SH-SY5Y (cell line): ENCODE measurements around the gene SLC5A6.
A peak's percentile ranks its signal among the peaks of the same experiment; 100 is the strongest.

Experiments used
- GATA2 ChIP-seq: IDR thresholded peaks from 2 replicates; pipeline ENCODE4 v1.6.1; 2011; ENCODE audit warnings: mild to moderate bottlenecking, low read depth, low read length
- GATA3 ChIP-seq: IDR thresholded peaks from 2 replicates; pipeline ENCODE4 v1.6.1; 2011; ENCODE audit warnings: low read depth, mild to moderate bottlenecking, low read length, moderate library complexity

SLC5A6 gene

DNA sequence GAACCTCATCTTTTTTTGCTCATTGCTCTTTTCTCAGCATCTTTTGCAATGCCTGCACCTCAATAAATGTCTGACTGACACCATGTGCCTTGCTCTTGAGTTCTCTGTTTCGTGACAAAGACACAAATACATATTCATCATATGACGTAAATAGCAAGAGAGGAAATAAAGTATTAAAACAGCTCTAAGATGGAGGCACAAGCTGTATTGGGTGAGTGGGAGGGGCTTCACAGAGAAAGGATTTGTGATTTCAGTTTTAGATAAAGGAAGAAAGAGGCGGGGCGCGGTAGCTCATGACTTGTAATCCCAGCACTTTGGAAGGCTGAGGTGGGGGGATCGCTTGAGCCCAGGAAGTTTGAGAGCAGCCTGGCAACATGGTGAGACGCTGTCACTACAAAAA lies 8.0 kb upstream of the SLC5A6 start:
- no peak for TF ChIP-seq GATA2
- no peak for TF ChIP-seq GATA3

GRCh38 chr2:27219091-27219490 lies 7.0 kb upstream of the SLC5A6 start:
- TF ChIP-seq GATA2 (no peak), GATA3 (no peak; the same call in 1 of the 2 replicates)

GRCh38 chr2:27218614-27219013 lies 6.5 kb upstream of the SLC5A6 start:
- TF ChIP-seq GATA3 (no peak), GATA2 (no peak)

DNA sequence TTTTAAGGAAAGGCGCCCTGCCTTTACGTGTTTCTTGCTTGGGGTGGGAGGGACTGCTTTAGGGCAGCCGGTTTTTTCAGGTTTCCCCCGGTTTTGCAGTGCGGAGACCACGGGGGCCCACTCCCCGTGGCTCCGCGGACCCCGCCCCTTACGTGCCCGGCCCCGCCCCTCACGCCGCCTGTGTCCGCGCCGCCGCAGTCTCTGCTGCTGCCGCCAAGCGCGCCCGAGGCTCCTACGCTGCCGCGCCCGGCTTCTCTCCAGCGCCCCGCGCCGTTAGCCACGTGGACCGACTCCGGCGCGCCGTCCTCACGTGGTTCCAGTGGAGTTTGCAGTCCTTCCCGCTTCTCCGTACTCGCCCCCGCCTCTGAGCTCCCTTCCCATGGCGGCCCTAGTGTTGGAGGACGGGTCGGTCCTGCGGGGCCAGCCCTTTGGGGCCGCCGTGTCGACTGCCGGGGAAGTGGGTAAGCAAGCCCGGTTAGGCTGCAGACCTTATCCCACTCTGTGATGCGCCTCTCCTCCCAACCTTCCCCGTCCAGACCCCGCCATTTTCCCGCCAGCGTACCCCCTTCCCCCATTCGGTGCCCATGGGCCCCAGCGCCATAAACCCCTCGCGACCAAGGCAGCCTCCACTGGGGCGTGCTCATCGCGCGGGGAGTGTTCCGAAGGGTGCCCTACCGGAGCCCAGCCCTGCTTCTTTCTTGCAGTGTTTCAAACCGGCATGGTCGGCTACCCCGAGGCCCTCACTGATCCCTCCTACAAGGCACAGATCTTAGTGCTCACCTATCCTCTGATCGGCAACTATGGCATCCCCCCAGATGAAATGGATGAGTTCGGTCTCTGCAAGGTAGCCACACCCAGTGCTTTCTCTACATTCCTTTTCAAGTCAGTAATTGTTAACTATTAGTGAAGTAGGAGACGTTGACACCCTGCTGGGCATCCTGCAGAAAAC lies 5.4 kb upstream of the SLC5A6 start, which contains the start of gene CAD:
CAD (plus strand) TSS at position 197 of the 949 bp plus-strand sequence; CDS start at position 380, 183 bp downstream.
- TF ChIP-seq GATA2 (no peak), GATA3 (no peak)

- TF ChIP-seq GATA2 (no peak), GATA3 (no peak)
These were observed 4.5 kb upstream of the SLC5A6 start for GRCh38 chr2:27216416-27217137.

GRCh38 chr2:27214941-27215340 lies 2.9 kb upstream of the SLC5A6 start:
- TF ChIP-seq GATA2 (no peak), GATA3 (no peak)

- peak; percentile 51; the same call in 1 of the 2 replicates for TF ChIP-seq GATA2
- no peak for TF ChIP-seq GATA3
These were observed 781 bp upstream of the SLC5A6 start for GRCh38 chr2:27212626-27213471.

GRCh38 chr2:27211241-27211942 lies 676 bp downstream of the SLC5A6 start:
- TF ChIP-seq GATA3 (no peak), GATA2 (no peak)

DNA sequence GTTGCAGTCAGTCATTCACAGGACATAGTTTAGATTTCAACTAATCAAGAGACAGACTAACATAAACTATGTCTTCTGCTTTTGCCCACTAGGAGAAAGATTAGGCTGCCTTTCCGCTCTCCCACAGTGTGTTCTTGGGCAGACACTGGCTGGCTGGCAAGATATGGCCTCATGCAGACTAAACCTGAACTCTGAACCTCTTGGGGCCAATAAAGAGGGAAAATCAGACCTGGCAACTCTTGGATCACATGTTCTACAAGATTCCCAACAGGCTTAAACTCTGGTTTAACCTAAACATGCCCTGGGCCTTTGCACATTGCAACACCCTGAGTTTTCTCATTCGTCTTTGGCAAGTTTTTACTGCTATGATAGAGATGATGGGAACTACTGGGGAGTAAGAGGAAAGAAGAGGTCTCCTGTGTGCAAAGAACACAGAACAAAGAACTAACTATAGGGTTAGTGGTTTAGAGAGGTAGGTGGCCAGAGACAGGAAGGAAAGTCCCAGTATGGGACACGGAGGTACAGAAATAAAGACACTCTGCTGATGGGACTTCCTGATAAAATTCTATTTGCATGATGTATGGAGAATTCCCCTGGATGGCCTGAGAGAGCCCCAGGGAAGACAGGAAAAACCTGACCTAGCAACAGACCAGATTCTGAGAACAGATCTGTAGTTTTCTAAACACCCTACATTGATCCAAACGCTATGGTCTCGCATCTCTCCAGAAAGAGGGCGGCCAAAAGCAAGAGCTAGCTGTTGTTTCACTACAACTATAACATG lies 2.3 kb downstream of the SLC5A6 start:
- TF ChIP-seq GATA2 (no peak), GATA3 (no peak)

DNA sequence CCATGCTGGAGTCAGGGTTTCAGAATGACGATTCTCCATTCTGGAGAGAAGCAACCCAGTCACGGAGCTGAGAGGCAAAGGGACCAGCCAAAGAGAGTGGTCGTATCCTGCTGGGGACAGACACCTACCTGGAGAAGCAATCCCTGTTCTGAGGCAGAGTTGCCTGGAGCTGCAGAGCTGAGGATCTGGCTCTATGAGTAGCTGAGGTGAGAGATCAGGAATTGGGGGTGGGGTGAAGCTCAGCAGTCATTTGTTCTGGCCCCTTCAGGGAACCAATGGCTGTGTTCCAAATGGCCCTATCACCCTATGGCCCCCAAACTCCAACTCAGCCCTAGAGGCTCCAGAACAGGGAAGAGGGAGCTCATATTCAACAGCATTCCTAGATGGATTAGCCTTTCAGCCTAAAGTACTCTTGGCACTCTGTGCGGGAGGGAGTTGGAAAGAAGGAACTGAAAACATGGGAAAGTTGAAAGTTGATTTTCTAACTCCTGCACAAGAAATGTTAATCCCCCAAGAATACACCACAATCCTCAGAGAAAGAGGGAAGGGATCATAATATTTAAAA lies 3.5 kb downstream of the SLC5A6 start:
- no peak for TF ChIP-seq GATA3
- no peak for TF ChIP-seq GATA2

- TF ChIP-seq GATA2 (no peak), GATA3 (no peak)
These were observed 5.7 kb downstream of the SLC5A6 start for GRCh38 chr2:27206346-27206745.

DNA sequence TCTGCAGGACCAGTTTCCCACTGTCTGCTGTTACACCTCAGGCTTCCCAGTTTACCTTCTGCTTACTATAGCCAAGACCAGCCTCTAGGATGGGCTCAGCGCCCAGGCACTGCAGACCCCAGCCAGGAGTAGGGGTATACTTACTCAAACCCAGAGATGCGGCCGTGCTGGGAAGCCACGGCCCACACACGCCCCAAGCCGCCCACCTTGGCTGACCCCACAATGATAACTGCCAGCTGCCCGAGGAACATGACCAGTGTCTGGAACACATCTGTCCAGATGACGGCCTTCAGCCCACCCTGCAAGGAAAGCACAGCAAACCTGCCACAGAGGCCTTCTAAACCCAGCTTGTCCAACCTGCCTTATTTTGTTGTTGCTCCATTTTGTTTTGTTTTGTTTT lies 6.9 kb downstream of the SLC5A6 start:
- no peak for TF ChIP-seq GATA3
- no peak for TF ChIP-seq GATA2
